Immature natural killer cell (primary cell): ENCODE results near the gene DCP1B. TPM values are rescaled to one million over a fixed set of nuclear protein-coding genes. Genes with fewer than 3 reads are reported as not detected.

Experiments
- DNase-seq, 3 donors: peaks; one replicate each; pipeline ENCODE4 v3.0.0; 2022; ENCODE audit warnings: mixed read lengths in 1 of 3
- H3K27ac Mint-ChIP-seq, 6 donors: one replicate each; pipeline ENCODE4 v1.8.0; 2020; ENCODE audit warnings: mixed read lengths in 6 of 6, mild to moderate bottlenecking in 5 of 6, inconsistent platforms in 4 of 6, moderate library complexity in 3 of 6
- H3K27me3 Mint-ChIP-seq, 3 donors: one replicate each; pipeline ENCODE4 v1.8.0; 2020 to 2021; ENCODE audit warnings: low read depth in 3 of 3, mild to moderate bottlenecking in 3 of 3, mixed read lengths in 3 of 3, moderate library complexity in 3 of 3, inconsistent platforms in 1 of 3
- H3K36me3 Mint-ChIP-seq, 3 donors: one replicate each; pipeline ENCODE4 v1.8.0; 2020; ENCODE audit warnings: mixed read lengths in 3 of 3, inconsistent platforms in 2 of 3, mild to moderate bottlenecking in 2 of 3
- H3K4me1 Mint-ChIP-seq, 2 donors: one replicate each; pipeline ENCODE4 v1.8.0; 2020; ENCODE audit warnings: inconsistent platforms in 2 of 2, mild to moderate bottlenecking in 2 of 2, mixed read lengths in 2 of 2, moderate library complexity in 1 of 2
- H3K4me3 Mint-ChIP-seq, 5 donors: one replicate each; pipeline ENCODE4 v1.8.0; 2020; ENCODE audit warnings: mild to moderate bottlenecking in 5 of 5, mixed read lengths in 5 of 5, inconsistent platforms in 3 of 5, moderate library complexity in 3 of 5
- H3K9me3 Mint-ChIP-seq, 6 donors: one replicate each; pipeline ENCODE4 v1.8.0; 2020; ENCODE audit warnings: mild to moderate bottlenecking in 6 of 6, mixed read lengths in 6 of 6, inconsistent platforms in 4 of 6, moderate library complexity in 3 of 6
- polyA plus RNA-seq, 3 donors: library from polyadenylated mRNA; unstranded; fragments of 300-500 nt; fragmentation: Illumina TruSeq; gene quantifications; one replicate each; pipeline ENCODE4 v1.2.3, GENCODE V29; 2021

The DCP1B gene
- polyA plus RNA-seq: 10 to 100 TPM in 1 of 3 donors, 1 to 10 TPM in 2; 3.5 to 14.0 (median 6.2) TPM

DNA sequence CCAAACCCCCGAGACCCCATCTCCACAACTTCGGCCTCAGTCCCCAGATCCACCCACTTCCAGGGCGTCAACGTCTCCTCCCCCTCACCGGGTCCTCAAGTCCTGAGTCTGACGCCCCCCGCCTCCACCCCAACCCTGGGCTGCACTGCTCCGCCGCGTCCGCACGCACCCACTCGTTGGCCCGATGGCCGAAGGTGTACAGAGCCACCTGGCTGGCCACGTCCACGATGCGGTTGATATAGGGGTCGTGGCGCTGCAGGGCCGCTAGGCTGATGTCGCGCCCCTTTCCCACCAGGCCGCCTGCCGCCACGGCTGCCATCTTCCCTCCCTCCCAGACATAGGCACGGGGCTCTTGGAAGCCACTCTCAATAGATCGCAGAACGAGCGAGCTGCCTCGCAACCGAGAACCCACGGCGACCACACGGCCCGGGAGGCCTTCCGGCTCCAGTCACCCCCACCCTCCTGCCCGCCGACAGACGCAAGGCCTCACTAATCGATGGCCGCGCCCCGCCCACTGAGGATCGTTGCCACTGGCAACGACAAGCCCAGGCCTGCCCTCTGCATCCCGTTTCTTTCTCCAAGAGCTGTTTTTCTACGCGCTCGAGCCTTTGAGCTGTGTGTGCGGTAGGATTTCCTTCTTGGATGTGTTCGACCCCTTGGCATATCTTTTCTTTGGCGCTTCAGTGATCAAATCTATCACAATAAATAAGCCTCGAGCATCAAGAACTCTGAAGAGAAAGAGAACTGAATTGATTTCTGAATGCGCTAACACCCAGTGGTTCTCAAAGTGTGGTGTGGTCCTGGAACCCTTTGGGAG, at the start of gene DCP1B:
Gene DCP1B (minus strand): TSS at position 345 of the 817 bp plus-strand sequence. CDS start 26 bp downstream, at position 319.
- H3K27ac Mint-ChIP-seq: peak within 1 kb of the TSS; percentile 90 to 99 (median 97)
- DNase-seq: peak; percentile 89 to 92 (median 91)
- H3K9me3 Mint-ChIP-seq: no peaks in the 10 kb centered on the region
- H3K4me3 Mint-ChIP-seq: peak within 1 kb of the TSS; percentile 94 to 99 (median 98)
- peaks cover 22 to 44% of the 10 kb centered on the region in 2 donors for H3K4me1 Mint-ChIP-seq
- H3K27me3 Mint-ChIP-seq: peaks cover 3 to 9% (median 5%) of the 10 kb centered on the region in 3 donors
- peaks cover 0 to 4% (median 0%) of the 10 kb centered on the region in 3 donors for H3K36me3 Mint-ChIP-seq

DNA sequence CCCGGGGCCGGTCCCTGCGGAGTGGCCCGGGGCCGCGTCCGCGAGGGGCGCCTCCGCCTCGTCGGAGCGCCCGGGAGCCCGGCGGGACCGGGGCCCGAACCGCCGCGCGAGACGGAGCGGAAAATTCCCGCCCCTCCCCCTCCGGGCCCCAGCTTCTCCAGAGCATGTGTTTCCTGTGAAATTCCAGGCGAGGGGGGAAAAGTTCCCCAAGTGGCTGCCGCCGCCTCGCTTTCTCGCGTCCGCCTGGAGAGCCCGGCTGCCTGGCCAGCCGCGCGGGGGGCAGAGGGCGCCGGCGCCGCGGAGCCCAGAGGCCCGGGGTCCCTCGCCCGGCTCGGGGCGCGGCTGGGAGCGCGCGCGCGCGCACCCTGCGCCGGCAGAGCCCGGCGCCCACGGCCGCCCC, 49.4 kb upstream of the DCP1B start:
- Mint-ChIP-seq H3K9me3 (peaks cover 0 to 2% (median 0%) of the 10 kb centered on the region in 6 donors), H3K36me3 (peaks cover 0 to 7% (median 0%) of the 10 kb centered on the region in 3 donors), H3K27me3 (peaks cover 13 to 39% (median 21%) of the 10 kb centered on the region in 3 donors), H3K4me3 (no peak overlapping the region), H3K27ac (no peak overlapping the region), H3K4me1 (peaks cover 7 to 21% of the 10 kb centered on the region in 2 donors)
- DNase-seq: no peak

DNA sequence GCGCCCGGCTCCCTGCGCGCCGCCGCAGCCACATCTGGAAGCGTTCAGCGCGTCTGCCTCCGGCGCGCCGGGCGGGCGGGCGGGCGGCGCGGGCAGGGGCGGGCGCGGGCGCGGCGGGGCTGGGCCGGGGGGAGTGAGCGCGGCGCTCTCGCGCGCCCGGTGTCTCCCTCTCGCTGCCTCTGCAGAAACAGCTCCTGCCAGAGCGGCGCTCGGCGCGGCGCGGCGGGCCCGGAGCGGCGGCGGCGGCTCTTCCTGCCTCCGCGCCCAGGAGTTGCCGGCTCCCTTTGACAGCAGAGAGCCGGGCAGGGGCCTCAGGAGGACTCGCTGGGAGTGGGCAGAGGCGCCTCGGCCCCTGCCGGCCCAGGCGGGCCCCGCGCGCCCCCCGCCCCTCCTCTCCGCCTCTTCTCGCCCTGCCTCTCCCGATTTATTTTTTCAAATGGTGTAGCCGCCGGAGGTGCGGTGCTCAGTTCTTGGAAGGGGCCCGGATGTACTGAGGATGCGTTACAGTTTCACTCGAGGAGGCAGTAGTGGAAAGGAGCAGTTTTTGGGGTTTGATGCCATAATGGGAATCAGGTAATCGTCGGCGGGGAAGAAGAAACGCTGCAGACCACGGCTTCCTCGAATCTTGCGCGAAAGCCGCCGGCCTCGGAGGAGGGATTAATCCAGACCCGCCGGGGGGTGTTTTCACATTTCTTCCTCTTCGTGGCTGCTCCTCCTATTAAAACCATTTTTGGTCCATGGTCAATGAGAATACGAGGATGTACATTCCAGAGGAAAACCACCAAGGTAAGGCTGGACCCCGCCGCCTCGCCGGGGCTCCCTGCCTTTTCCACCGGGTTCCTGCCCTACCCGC, 48.8 kb upstream of the DCP1B start, which contains the start of gene CACNA1C:
Gene CACNA1C (plus strand): TSS at position 162 of the 853 bp plus-strand sequence. CDS start 576 bp downstream, at position 738.
- H3K27me3 Mint-ChIP-seq: peaks cover 13 to 43% (median 22%) of the 10 kb centered on the region in 3 donors
- H3K4me1 Mint-ChIP-seq: peaks cover 7 to 21% of the 10 kb centered on the region in 2 donors
- H3K27ac Mint-ChIP-seq: no peak within 1 kb of the TSS
- H3K4me3 Mint-ChIP-seq: peak within 1 kb of the TSS; percentile 31 to 64 (median 57)
- peaks cover 0 to 2% (median 0%) of the 10 kb centered on the region in 6 donors for H3K9me3 Mint-ChIP-seq
- no peak for DNase-seq
- H3K36me3 Mint-ChIP-seq: peaks cover 0 to 7% (median 0%) of the 10 kb centered on the region in 3 donors

DNA sequence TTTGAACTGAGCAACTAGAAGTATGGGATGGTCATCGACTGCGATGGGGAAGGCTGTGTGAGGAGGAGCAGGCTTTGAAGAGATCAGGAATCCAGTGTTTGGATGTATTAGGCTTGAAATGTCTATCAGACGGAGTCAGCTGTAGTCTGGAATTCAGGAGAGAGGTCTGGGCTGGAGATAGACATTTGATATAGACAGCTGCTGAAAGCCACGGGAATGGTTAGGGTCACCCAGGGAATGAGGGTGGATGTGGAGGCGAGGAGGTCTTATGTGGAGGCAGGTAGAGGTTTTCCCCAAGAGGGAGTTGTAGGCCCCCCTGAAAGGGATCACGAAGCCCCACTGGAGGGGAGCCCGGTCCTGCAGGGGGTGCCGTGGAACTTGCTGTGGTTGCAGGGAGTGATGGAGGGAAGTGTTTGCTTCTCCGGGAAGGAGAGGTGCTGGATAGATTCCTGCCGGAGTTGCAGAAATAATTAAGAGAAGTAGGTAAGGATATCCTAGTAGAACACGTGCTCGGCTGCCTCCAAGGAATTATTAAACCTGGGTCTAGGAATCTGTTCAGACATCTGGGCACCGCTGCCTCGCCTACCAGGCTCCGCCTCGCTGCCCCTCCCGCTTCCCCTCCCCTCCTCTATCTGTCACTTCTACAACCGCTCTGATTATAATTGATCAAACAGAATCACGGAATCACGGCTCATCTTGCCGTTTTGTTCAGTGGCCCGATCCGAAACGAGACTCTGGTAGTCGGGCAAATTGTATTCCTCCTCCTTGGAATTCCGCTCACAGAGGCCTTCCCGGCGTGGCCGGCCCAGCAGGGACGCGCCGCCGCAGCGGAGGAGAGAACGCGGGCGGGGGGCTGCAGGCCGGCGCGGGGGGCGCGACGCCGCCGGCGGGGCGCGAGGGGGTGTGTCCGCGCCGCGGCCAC, 47.7 kb upstream of the DCP1B start:
- Mint-ChIP-seq H3K9me3 (peaks cover 0 to 2% (median 0%) of the 10 kb centered on the region in 6 donors), H3K4me1 (peaks cover 7 to 21% of the 10 kb centered on the region in 2 donors), H3K27me3 (peaks cover 9 to 40% (median 20%) of the 10 kb centered on the region in 3 donors), H3K4me3 (peak overlapping the region; percentile 1 to 64 (median 57)), H3K27ac (no peak overlapping the region), H3K36me3 (peaks cover 0 to 7% (median 0%) of the 10 kb centered on the region in 3 donors)
- no peak for DNase-seq

DNA sequence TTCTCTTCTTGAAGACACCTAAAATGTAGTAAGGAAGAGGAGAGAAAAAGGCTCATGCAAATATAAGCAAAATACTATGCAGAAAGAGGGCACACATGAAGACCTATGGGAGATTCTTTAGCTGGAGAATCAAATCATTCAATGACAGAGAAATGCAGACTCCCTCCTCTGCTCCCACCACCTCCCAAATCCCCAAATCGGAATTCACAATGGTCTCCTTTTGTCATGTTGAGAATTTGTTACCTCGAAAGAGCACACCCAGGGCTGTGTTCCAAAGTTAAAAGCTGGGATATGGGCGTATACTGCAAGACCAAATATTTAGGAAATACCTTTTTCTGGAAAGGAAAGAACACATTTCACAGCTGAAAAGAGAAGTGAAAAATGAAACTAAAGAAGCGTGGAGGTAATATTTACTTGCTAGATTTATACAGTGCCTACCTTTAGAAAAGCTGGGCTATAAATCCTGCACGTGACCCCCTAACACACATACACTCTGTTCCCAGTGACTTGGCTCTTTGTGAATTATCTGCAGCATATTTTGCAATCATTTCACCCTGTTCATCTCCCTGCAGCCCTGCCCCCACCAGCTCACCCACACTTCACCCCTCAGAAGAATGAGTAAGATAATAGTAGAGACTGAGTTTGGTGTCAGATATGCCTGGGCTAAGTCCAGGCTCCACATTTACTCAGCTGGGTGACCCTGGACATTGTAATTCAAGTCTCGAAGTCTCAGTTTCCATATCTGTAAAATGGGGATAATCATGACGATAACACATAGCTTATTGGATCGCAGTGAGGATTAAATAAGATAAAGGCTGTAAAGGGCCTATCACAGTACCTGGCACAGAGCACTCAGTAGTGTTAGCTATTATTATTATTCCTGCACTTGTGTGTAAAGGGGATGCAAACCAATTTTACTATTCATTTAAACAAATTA, 45.6 kb upstream of the DCP1B start:
- Mint-ChIP-seq H3K27ac (no peak overlapping the region), H3K4me1 (peaks cover 7 to 21% of the 10 kb centered on the region in 2 donors)

DNA sequence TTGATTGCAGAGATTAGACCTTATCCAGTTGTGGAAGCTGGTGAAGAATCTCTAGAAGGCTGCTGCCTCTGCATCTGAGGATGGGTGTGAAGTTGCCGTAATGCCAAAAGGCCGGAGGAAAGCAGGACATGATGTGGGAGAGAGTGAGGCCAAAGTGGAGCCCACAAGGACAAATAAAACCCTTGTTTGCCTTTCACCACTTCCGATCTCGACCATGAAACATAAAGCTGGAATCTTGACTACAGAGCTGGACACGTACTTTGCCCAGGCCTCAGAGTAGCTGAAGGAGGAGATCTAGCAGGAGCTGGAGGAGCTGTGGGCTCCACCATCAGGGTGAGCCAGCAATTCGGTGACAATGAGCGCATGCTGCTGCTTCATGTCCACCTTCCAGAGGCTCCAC, 43.5 kb upstream of the DCP1B start:
- H3K4me1 Mint-ChIP-seq: peaks cover 7 to 13% of the 10 kb centered on the region in 2 donors
- H3K9me3 Mint-ChIP-seq: peaks cover 0 to 2% (median 0%) of the 10 kb centered on the region in 6 donors
- peaks cover 0 to 7% (median 0%) of the 10 kb centered on the region in 3 donors for H3K36me3 Mint-ChIP-seq
- H3K27me3 Mint-ChIP-seq: peaks cover 7 to 25% (median 9%) of the 10 kb centered on the region in 3 donors
- H3K4me3 Mint-ChIP-seq: no peak overlapping the region
- no peak overlapping the region for H3K27ac Mint-ChIP-seq
- DNase-seq: no peak

More for the DNA sequence above, 45.6 kb upstream of the DCP1B start:
- Mint-ChIP-seq H3K27me3 (peaks cover 7 to 29% (median 14%) of the 10 kb centered on the region in 3 donors), H3K9me3 (peaks cover 0 to 2% (median 0%) of the 10 kb centered on the region in 6 donors), H3K4me3 (no peak overlapping the region), H3K36me3 (peaks cover 0 to 7% (median 0%) of the 10 kb centered on the region in 3 donors)
- no peak for DNase-seq

DNA sequence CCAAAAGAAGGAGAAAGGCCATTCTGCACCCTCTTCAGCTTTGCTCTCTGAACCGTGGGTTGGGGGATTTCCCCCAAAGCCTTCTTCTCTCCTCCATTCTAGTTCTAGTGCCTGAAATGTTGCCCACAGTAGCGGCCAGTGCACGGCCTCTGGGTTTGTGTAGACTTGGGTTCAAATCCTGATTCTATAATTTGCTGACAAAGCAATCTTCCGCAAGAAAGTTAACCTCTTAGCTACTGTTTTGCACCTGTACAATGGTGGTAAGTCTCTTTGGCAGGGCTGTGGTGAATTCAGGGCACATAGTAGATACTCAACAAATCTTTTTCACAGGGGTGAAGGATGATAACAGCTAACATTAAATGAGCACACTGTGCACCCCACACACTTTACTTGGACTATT, 42.7 kb upstream of the DCP1B start:
- Mint-ChIP-seq H3K36me3 (peaks cover 0 to 7% (median 0%) of the 10 kb centered on the region in 3 donors), H3K4me3 (no peak overlapping the region), H3K4me1 (peaks cover 7 to 10% of the 10 kb centered on the region in 2 donors), H3K27ac (no peak overlapping the region), H3K27me3 (peaks cover 7 to 25% (median 9%) of the 10 kb centered on the region in 3 donors), H3K9me3 (peaks cover 0 to 2% (median 0%) of the 10 kb centered on the region in 6 donors)
- DNase-seq: no peak

DNA sequence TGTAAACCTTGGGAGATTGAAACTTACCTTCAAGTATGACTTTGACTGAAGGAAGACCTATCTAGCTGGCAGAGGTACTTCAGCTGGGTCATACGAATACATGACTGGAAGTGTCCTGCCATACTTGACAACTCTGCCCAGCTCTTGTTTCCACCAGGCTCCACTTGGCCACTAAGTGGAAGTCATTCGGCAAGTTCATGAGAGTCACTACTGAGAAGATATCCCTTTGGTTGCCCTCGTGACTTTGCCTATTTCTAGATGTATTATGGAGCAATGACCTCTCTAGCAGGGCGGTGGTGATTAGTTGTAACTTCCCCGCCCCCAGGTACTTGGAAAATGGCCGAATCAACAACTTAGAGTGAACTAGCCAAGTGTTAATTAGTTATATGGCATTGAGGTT, 39.9 kb upstream of the DCP1B start:
- Mint-ChIP-seq H3K27ac (no peak overlapping the region), H3K4me3 (no peak overlapping the region), H3K9me3 (no peaks in the 10 kb centered on the region), H3K4me1 (no peaks in the 10 kb centered on the region), H3K27me3 (peaks cover 0 to 20% (median 4%) of the 10 kb centered on the region in 3 donors), H3K36me3 (no peaks in the 10 kb centered on the region)
- no peak for DNase-seq

DNA sequence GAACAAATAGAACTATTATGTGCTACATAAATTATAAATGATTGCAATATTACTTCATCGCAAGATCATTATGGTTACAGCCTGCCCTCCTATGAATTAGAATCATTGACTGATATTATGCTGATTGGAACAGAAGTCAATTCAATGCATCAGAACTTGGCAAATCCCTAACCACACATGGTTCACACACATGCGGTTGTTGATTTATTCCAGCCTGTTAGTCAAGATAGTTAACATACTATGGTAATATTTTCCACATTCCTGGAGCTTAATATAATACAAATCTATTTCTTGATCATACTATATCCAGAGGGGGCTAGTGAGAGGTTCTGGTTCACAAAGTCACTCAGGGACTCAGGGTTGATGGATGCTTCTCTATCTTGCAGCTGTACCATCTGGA, 38.8 kb upstream of the DCP1B start:
- no peaks in the 10 kb centered on the region for H3K36me3 Mint-ChIP-seq
- H3K27me3 Mint-ChIP-seq: peaks cover 2 to 16% (median 5%) of the 10 kb centered on the region in 3 donors
- H3K4me3 Mint-ChIP-seq: no peak overlapping the region
- H3K9me3 Mint-ChIP-seq: no peaks in the 10 kb centered on the region
- no peaks in the 10 kb centered on the region for H3K4me1 Mint-ChIP-seq
- H3K27ac Mint-ChIP-seq: no peak overlapping the region
- DNase-seq: no peak

DNA sequence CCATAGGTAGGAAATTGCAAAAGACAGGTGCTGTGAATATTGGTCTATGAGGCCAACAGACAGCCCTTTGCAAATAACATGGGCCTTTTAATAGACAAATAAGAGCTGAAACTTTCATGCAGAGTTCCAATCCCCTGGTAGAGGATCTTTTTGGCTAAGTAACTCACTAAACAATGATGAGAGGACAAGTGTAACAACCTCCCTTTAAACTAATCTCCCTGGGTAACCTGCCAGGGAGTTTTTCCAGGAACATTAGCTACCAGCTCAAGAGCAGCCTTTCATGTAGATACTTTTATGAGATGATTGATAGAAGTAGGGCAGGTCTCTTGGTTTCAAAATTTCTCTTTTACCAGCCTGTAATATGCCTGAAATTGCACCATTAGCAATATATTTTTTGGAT, 34.8 kb upstream of the DCP1B start:
- peaks cover 0 to 2% (median 0%) of the 10 kb centered on the region in 6 donors for H3K9me3 Mint-ChIP-seq
- no peaks in the 10 kb centered on the region for H3K36me3 Mint-ChIP-seq
- no peak overlapping the region for H3K27ac Mint-ChIP-seq
- H3K27me3 Mint-ChIP-seq: peaks cover 5 to 19% (median 8%) of the 10 kb centered on the region in 3 donors
- H3K4me1 Mint-ChIP-seq: peaks cover 13 to 17% of the 10 kb centered on the region in 2 donors
- H3K4me3 Mint-ChIP-seq: no peak overlapping the region
- no peak for DNase-seq

DNA sequence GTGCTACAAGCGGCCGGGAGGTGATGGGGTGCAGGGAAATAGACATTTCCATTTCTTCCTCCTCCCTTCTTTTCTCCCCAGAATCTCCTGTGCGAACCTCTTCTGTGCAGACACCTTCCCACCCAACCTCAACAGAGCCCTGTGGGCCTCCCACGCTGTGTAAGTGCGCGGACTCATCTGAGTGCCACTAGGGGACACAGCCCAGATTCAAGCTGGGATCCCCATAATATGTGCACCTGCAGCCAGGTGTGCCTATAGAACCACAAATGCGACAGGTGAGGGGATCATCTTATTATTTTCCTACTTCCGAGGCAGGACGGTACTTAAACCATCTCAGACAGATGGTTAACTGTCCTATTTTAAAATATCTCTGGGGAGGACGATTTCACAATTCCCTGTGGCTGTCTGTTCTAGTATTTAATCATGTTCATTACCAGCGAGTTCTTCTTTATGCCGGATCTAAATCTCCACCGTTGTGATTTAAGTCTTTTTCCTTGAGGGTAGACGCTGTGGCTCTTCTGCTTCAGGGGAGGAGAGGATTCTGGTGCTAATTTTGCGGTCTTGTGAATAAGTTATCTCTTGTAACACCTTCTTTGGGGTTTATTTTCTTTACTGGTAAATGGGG, 31.3 kb upstream of the DCP1B start:
- Mint-ChIP-seq H3K4me3 (peak overlapping the region; percentile 50 to 75 (median 65)), H3K9me3 (peaks cover 0 to 2% (median 0%) of the 10 kb centered on the region in 6 donors), H3K27me3 (peaks cover 10 to 15% (median 12%) of the 10 kb centered on the region in 3 donors), H3K36me3 (no peaks in the 10 kb centered on the region), H3K4me1 (peaks cover 13 to 17% of the 10 kb centered on the region in 2 donors), H3K27ac (no peak overlapping the region)
- no peak for DNase-seq
